SK-N-MC (cell line): ENCODE data around the gene ELN.

Experiments
- EZH2 ChIP-seq: fragments of 200-600 bp; sonication (generic); IDR thresholded peaks from one replicate; pipeline ENCODE4 v1.6.1; 2017; ENCODE audit warnings: antibody characterized with exemption
- POLR2AphosphoS5 ChIP-seq: IDR thresholded peaks from 2 replicates; pipeline ENCODE4 v1.6.1; 2012; ENCODE audit warnings: mild to moderate bottlenecking, low read depth, low read length, borderline replicate concordance

DNA sequence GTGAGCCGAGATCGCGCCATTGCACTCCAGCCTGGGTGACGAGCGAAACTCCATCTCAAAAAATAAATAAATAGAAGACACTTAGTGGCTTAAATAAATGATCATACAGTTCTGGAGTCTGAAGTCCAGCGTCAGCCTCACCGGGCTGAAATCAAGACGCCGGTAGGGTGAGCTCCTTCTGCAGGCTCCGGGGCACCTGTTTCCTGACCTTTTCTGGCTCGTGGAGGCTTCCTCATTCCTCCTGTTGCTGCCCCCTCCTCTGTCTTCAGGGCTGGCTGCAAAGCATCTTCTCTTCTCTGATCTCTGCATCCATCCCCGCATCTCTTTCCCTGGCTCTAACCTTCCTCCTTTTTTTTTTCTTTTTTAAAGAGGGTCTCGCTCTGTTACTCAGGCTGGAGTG is 88.4 kb downstream of the ELN start:
- no peak for TF ChIP-seq POLR2AphosphoS5
- no peak for TF ChIP-seq EZH2
